ENCODE measurements around the gene ANKS1A.
"Not testable (repeated sequence)": the region's sequence is repeated elsewhere in the genome, so short reads cannot be mapped to it uniquely, and the experiment has no call there.

Gene ANKS1A

GRCh38 chr6:35087361-35088280, 198.6 kb downstream of the ANKS1A start:
- no peak for DNase-seq

DNA sequence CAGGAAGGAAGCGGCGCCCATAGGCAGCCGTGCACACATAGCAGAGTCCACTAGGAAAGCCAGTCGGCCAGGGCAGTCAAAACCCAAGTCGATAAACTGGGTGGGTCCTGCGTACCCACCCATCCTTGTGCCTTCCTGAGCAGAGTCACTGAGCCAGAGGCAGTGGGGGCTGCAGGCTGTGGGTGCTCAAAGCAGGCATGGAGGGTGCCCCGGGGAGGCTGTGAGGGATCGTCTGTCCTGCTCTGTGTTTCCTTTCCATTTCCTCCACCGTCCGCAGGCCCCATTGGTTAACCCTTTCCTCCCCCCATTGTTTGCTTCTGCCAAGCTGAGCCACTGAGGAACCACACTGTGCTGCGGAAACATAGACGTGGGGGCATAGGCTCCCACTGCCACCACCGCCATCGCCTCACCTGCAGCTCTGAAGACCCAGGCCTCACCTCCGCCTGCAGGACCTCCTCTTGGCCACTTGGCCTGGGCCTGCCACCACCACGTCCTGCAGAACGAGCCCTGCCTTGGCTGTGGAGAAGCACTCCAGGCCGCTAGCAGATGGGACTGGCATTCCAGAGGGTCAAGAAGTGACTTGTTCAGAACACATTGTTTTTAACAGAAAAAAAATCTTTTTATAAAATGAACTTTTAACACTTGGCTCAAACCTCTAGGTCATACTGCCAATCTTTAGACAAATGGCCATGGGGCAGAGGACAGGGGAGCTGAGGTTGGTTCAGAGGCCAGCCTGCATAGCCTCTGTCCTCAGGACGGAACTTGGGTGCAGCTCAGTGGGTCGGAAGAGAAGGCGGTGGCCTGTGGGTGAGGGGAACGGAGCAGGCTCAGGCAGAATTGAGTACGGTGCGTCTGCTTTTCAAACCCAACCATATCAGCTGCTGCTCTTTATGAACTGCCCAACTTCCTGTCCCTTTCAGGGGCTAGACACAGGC, 199.5 kb downstream of the ANKS1A start:
- no peak for DNase-seq

- no peak for DNase-seq
Measured at GRCh38 chr6:35089216-35089934, 200.3 kb downstream of the ANKS1A start.

DNA sequence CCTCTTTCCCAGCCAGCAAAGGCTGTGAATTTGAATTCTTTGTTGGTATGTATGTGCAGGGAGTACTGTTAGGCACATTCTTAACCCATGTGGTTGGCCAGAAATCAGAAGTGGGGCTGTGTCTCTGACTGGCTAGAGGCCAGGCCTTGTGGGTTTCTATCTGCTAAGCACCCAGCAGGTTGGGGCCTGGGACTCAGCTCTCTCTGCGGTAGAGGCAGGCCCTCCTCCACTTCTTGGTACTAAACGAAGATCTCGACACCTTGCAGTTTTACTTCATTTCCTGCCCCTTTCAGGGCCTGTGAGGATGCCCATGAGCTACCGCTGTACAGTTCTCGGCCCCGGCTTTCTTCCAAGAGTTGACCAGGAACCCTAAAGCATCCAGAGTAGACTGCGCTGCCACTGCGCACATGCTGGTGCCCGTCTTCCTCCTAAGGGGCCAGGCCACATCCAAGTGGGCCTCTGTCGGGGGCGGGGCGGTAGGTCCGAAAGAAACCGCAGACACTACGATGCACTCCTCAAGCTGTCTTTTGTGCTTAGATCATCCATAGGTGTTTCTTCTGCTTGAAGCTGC, 201.0 kb downstream of the ANKS1A start:
- DNase-seq: no peak

GRCh38 chr6:35090734-35091133, 201.7 kb downstream of the ANKS1A start:
- no peak for DNase-seq

- no peak for DNase-seq
Measured at GRCh38 chr6:35091346-35092083, 202.5 kb downstream of the ANKS1A start.

GRCh38 chr6:35092362-35093117, 203.5 kb downstream of the ANKS1A start:
- no peak for DNase-seq

DNA sequence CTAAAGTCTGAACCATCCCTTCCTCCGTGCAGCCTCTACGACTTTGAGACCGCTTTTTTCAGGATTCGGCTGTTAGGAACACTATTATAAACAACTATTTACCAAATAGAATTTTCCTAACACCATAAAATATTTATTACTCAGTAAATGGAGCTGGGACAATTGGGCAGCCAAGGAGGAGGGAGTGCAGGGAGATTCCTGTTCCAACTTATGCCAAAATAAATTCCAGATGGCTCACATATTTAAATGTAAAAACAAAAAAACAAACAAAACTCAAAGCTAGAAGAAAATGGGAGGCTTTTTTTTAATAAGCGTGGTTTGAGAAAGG, 204.0 kb downstream of the ANKS1A start:
- DNase-seq: no peak

GRCh38 chr6:35093783-35094182, 204.7 kb downstream of the ANKS1A start:
- DNase-seq: no peak

GRCh38 chr6:35094183-35094582, 205.1 kb downstream of the ANKS1A start:
- DNase-seq: no peak

DNA sequence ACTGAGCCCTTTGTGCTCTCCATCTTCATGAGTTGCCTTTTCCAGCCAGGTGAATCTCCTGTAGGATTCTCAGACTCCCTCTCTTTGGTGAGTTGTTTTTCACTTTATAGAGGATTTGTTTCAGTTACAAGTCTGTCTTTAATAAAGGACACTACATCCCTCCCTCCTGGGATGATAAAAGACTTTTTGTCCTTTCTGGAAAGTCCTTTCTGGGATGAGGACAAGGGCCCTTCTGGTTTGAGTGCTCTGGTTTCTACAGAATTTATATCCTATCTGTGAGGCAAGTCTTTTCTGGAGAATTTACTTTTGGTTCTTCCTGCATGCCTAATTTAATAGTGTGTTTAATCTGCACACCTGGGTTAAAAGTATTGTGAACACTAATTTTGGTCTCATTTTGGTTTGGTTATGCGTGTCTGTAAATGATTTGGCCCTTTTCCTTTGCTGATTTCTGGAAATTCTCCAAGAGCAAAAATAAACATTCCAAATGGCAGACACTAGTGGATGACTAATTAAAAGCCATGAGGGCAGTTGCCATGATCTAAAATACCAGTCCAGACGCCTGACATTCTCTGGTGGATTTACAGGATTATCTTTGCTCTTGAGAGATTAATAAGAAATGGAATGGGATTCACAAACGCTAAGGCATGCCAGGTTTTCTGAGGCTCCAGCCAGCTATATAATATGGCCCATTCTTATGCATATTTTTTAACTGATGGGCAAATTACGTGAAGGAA, 207.2 kb downstream of the ANKS1A start:
- no peak for DNase-seq

- DNase-seq: no peak
Measured at GRCh38 chr6:35099116-35099515, 210.1 kb downstream of the ANKS1A start.

DNA sequence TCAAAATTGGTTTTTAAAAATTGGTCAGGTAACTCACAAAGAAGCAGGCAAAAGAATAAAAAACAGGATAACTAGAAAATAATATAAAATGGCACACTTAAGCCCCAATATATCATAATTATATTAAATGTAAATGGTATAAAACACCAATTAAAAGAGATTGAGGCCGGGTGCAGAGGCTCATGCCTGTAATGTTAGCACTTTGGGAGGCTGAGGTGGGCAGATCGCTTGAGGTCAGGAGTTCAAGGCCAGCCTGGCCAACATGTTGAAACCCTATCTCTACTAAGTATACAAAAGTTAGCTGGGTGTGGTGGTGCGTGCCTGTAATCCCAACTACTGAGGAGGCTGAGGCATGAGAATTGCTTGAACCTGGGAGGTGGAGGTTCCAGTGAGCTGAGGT, 216.0 kb downstream of the ANKS1A start:
- DNase-seq: no peak

- DNase-seq: not testable (repeated sequence)
Measured at GRCh38 chr6:35106061-35106460, 217.0 kb downstream of the ANKS1A start.

DNA sequence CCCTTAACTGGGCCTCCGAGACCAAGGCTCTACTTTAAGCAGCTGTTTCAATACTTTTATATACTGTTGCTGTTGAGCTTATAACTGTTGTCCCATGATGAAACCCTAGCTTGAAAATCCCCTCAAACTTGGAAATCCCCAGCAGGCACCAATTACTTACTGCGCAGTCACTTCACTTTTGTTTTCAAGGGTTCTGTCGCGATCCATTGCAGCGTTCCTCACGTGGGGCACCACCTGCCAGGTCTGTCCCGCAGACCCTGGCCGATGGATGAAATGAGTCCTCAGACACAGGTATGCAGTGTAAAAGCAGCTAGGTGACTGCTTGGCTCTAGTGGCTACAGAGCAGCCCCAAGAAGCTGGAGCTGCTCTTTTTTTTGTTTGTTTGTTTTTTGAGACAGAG, 218.2 kb downstream of the ANKS1A start:
- DNase-seq: not testable (repeated sequence)

- not testable (repeated sequence) for DNase-seq
Measured at GRCh38 chr6:35107761-35108160, 218.7 kb downstream of the ANKS1A start.

DNA sequence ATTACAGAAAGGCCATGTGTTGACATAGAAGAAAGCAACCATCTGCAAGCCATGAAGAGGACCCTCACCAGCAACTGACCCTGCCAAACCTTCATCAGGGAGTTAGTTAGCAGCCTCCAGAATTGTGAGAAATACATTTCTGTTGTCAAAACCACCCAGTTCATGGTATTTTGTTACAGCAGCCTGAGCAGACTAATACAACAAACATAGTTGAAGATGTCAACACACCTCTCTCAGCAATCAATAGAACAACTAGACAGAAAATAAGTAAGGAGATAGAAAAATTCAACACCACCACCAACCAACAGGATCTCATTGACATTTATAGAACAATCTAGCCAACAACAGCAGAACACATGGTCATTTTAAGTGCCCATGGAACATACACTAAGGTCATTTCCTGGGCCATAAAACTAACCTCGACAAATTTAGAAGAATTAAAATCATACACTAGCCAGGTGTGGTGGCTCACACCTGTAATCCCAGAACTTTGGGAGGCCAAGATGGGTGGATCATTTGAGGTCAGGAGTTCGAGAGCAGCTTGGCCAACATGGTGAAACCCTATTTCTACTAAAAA, 219.3 kb downstream of the ANKS1A start:
- DNase-seq: no peak

DNA sequence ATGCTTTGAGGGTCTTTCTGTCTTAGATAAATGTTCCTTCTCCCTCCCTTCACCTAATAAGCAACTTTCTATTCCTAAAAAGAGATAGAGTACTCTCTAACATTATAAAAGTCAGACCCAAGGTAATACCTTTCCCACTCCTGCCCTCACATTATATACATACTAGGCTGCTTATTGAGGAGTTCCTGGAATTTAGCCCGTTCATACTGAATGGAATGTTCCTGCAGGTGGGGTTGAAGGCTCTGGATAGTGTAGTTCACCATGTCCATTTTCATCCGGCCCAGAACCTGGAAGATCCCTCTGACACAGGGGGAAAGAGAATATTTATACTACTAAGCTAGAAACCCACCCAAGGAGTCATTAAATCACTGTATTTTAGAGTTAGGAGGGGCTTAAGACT, 231.7 kb downstream of the ANKS1A start:
- no peak for DNase-seq

DNA sequence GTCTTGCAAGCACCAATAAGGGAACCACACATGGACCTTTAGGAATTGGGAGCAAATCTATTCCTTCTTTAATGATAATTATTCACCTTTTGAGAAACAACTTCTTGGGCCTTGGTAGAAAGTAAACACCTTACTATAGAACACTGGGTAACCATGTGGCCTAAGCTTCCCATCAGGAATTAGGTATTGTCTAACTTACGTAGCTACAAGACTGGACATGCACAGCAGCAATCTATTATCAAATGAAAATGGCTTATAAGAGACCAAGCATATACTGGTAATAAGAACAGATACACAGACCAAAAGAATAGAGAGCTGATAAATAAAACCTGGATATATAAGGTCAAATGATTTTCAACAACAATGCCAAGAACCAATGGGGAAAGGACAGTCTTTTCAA, 235.3 kb downstream of the ANKS1A start:
- DNase-seq: no peak

GRCh38 chr6:35128042-35128441, 239.0 kb downstream of the ANKS1A start:
- peak; percentile 45 for DNase-seq

Data from right hindlimb (tissue), 1 donor.